ENCODE results near the gene DYNC1LI1. TPM values are rescaled to one million over a fixed set of nuclear protein-coding genes. Genes with fewer than 3 reads are reported as not detected.
A peak's percentile ranks its signal among the peaks of the same experiment; 100 is the strongest.

The DYNC1LI1 gene
- total and polyA plus RNA-seq, 9 of the 15 experiments (the other 6 are each of a cell fraction or from before 2014, with no cell fraction given) = 21.0 to 85.4 (median 61.3) TPM

DNA sequence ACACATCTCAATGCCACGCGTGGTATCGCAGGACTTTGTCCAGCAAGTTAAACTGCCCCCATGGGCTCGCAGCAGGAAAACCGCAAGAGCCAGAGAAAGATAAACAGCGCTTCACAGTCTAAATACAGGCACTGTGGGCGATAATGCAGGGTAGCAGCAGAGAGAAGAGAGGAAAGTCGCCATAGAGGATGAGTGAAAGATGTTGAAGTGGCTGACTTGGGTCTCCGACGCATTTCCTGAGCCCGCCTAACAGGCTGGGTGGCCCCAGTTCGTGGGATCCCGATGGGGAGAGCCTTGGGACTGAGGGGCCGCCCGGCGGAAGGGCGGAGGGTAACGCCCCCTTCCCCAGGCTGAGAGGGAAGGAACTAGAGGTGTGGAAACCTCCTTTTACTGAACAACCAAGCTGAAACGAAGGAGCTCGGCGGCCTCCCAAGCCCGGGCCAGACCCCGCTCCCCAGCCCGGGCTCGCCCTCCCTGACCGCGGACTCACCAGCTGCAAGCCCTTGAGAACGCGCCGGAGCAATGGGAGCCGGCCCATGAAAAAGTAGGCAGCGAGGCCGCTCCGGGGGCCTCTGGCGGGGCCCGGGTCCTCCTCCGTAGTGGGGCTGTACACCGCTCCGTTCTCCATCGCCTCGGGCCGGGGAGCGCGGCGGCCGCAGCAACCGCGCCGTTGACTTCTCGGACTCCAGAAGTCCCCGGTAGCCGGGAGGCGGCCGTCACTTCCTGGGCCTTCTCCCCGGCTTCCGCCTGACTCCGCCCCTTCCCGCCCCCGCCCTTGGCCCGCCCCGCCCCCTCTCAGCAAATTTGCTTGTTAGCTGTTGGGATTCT is 68.3 kb downstream of the DYNC1LI1 start, which contains the start of gene CMTM6 (continued):
- TF ChIP-seq, protein P1, sequence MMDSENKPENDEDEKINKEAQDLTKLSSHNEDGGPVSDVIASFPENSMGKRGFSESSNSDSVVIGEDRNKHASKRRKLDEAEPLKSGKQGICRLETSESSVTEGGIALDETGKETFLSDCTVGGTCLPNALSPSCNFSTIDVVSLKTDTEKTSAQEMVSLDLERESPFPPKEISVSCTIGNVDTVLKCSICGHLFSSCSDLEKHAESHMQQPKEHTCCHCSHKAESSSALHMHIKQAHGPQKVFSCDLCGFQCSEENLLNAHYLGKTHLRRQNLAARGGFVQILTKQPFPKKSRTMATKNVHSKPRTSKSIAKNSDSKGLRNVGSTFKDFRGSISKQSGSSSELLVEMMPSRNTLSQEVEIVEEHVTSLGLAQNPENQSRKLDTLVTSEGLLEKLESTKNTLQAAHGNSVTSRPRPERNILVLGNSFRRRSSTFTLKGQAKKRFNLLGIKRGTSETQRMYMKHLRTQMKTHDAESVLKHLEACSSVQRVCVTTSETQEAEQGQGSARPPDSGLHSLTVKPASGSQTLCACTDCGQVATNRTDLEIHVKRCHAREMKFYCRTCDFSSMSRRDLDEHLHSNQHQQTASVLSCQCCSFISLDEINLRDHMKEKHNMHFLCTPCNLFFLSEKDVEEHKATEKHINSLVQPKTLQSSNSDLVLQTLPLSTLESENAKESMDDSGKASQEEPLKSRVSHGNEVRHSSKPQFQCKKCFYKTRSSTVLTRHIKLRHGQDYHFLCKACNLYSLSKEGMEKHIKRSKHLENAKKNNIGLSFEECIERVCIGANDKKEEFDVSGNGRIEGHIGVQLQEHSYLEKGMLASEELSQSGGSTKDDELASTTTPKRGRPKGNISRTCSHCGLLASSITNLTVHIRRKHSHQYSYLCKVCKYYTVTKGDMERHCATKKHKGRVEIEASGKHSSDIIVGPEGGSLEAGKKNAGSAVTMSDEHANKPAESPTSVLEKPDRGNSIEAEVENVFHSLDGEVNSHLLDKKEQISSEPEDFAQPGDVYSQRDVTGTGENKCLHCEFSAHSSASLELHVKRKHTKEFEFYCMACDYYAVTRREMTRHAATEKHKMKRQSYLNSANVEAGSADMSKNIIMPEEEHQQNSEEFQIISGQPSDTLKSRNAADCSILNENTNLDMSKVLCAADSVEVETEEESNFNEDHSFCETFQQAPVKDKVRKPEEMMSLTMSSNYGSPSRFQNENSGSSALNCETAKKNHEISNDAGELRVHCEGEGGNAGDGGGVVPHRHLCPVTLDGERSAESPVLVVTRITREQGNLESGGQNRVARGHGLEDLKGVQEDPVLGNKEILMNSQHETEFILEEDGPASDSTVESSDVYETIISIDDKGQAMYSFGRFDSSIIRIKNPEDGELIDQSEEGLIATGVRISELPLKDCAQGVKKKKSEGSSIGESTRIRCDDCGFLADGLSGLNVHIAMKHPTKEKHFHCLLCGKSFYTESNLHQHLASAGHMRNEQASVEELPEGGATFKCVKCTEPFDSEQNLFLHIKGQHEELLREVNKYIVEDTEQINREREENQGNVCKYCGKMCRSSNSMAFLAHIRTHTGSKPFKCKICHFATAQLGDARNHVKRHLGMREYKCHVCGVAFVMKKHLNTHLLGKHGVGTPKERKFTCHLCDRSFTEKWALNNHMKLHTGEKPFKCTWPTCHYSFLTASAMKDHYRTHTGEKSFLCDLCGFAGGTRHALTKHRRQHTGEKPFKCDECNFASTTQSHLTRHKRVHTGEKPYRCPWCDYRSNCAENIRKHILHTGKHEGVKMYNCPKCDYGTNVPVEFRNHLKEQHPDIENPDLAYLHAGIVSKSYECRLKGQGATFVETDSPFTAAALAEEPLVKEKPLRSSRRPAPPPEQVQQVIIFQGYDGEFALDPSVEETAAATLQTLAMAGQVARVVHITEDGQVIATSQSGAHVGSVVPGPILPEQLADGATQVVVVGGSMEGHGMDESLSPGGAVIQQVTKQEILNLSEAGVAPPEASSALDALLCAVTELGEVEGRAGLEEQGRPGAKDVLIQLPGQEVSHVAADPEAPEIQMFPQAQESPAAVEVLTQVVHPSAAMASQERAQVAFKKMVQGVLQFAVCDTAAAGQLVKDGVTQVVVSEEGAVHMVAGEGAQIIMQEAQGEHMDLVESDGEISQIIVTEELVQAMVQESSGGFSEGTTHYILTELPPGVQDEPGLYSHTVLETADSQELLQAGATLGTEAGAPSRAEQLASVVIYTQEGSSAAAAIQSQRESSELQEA (IDR thresholded peaks at IDR 0.05; ENCODE audit: low read depth) = no peak
- 0 out of 2 replicates have a peak, but pooled peaks have one; percentile 45 for TF ChIP-seq MTA2 (IDR thresholded peaks at IDR 0.05; ENCODE audit: low read depth)
- TF ChIP-seq SIN3A (IDR thresholded peaks at IDR 0.05; ENCODE audit: borderline replicate concordance in 2 of 2, control insufficient read depth in 1 of 2, low read depth in 2 of 2, low read length in 2 of 2) = peak; percentile 59 to 74; a peak in 2 of 4 replicates
- TF ChIP-seq, protein P2, sequence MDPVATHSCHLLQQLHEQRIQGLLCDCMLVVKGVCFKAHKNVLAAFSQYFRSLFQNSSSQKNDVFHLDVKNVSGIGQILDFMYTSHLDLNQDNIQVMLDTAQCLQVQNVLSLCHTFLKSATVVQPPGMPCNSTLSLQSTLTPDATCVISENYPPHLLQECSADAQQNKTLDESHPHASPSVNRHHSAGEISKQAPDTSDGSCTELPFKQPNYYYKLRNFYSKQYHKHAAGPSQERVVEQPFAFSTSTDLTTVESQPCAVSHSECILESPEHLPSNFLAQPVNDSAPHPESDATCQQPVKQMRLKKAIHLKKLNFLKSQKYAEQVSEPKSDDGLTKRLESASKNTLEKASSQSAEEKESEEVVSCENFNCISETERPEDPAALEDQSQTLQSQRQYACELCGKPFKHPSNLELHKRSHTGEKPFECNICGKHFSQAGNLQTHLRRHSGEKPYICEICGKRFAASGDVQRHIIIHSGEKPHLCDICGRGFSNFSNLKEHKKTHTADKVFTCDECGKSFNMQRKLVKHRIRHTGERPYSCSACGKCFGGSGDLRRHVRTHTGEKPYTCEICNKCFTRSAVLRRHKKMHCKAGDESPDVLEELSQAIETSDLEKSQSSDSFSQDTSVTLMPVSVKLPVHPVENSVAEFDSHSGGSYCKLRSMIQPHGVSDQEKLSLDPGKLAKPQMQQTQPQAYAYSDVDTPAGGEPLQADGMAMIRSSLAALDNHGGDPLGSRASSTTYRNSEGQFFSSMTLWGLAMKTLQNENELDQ (CRISPR knock-in tag; IDR thresholded peaks at IDR 0.05; ENCODE audit: borderline replicate concordance) = no peak
- TF ChIP-seq, protein P3, sequence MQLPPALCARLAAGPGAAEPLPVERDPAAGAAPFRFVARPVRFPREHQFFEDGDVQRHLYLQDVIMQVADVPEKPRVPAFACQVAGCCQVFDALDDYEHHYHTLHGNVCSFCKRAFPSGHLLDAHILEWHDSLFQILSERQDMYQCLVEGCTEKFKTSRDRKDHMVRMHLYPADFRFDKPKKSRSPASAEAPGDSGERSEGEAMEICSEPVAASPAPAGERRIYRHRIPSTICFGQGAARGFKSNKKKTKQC (CRISPR knock-in tag; IDR thresholded peaks at IDR 0.05) = peak; percentile 62; the same call in 1 of the 2 replicates
- no peak for TF ChIP-seq ZNF717 (CRISPR knock-in tag; IDR thresholded peaks at IDR 0.05)
- TF ChIP-seq SMARCE1 (IDR thresholded peaks at IDR 0.05) = peak; percentile 82
- TF ChIP-seq PHF21A (IDR thresholded peaks at IDR 0.05; ENCODE audit: borderline replicate concordance, low read depth) = no peak
- TF ChIP-seq CBX3 (IDR thresholded peaks at IDR 0.05; ENCODE audit: borderline replicate concordance in 1 of 2, low read length in 2 of 2) = peak in 1 of 2 experiments; percentile 68; a peak in 1 of 3 replicates
- no peak for TF ChIP-seq KLF10 (CRISPR knock-in tag; IDR thresholded peaks at IDR 0.05)
- TF ChIP-seq, protein P4, sequence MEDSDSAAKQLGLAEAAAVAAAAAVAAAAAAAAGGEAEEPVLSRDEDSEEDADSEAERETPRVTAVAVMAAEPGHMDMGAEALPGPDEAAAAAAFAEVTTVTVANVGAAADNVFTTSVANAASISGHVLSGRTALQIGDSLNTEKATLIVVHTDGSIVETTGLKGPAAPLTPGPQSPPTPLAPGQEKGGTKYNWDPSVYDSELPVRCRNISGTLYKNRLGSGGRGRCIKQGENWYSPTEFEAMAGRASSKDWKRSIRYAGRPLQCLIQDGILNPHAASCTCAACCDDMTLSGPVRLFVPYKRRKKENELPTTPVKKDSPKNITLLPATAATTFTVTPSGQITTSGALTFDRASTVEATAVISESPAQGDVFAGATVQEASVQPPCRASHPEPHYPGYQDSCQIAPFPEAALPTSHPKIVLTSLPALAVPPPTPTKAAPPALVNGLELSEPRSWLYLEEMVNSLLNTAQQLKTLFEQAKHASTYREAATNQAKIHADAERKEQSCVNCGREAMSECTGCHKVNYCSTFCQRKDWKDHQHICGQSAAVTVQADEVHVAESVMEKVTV (CRISPR knock-in tag; IDR thresholded peaks at IDR 0.05) = no peak
- no peak for TF ChIP-seq ZNF668 (CRISPR knock-in tag; IDR thresholded peaks at IDR 0.05)

All from K562 (cell line).